IMR-90 (cell line): ENCODE data around the gene ZMIZ1. TPM values are rescaled to one million over a fixed set of nuclear protein-coding genes. Genes with fewer than 3 reads are reported as not detected.

Experiments used
- ATAC-seq: fragments of 200-7000 bp; cut with Tn5 transposase; 2 replicates; pipeline ENCODE4 v1.9.1; 2020; ENCODE audit warnings: low read depth, mild to moderate bottlenecking, moderate library complexity
- BruUV-seq: library from RNA; stranded (reverse); fragments of 400-500 nt; replicated peaks from 2 replicates; lab custom pipeline; 2021; lab: Mats Ljungman, UMichigan
- CTCF ChIA-PET: fragments of 300-600 bp; formaldehyde crosslinking; extraction: SDS; loops from one replicate; lab custom pipeline; 2021; ENCODE audit warnings: antibody characterized with exemption; lab: Yijun Ruan, JAX
- POLR2A ChIA-PET: fragments of 300-600 bp; sonication (Branson Sonifier 250); formaldehyde crosslinking; loops from one replicate; lab custom pipeline; 2022; ENCODE audit warnings: antibody characterized with exemption; ENCODE audit not compliant: unreplicated experiment; lab: Charles Lee
- DNase-seq: peaks from one replicate; pipeline ENCODE4 v3.0.0; 2013
- H2AFZ ChIP-seq: replicated peaks from 2 replicates; pipeline ENCODE3; 2013; ENCODE audit warnings: low read length, mild to moderate bottlenecking; ENCODE audit not compliant: poor library complexity
- H2AK5ac ChIP-seq: 2 replicates; pipeline ENCODE4 v1.6.1; 2013; ENCODE audit warnings: low read depth, low read length, inconsistent platforms
- H2AK9ac ChIP-seq: replicated peaks from 2 replicates; pipeline ENCODE3; 2013; ENCODE audit warnings: mild to moderate bottlenecking, low read depth, low read length, moderate library complexity; ENCODE audit not compliant: poor library complexity
- H2BK120ac ChIP-seq: 2 replicates; pipeline ENCODE4 v1.6.1; 2013; ENCODE audit warnings: low read depth, low read length, inconsistent platforms
- H2BK15ac ChIP-seq: 3 replicates; pipeline ENCODE4 v1.6.1; 2013; ENCODE audit warnings: low read depth, low read length, inconsistent platforms
- H2BK20ac ChIP-seq: 2 replicates; pipeline ENCODE4 v1.6.1; 2013; ENCODE audit warnings: low read depth, mild to moderate bottlenecking, inconsistent platforms, low read length, moderate library complexity
- H2BK5ac ChIP-seq: 2 replicates; pipeline ENCODE4 v1.6.1; 2013; ENCODE audit warnings: mild to moderate bottlenecking, low read depth, low read length, inconsistent platforms; ENCODE audit not compliant: poor library complexity, severe bottlenecking
- H3K14ac ChIP-seq: replicated peaks from 2 replicates; pipeline ENCODE4 v1.6.1; 2013; ENCODE audit warnings: low read depth, low read length, inconsistent platforms
- H3K18ac ChIP-seq: 2 replicates; pipeline ENCODE4 v1.6.1; 2013; ENCODE audit warnings: low read depth, low read length, control low read depth
- H3K23ac ChIP-seq: 2 replicates; pipeline ENCODE4 v1.6.1; 2013; ENCODE audit warnings: low read depth, low read length, inconsistent platforms
- H3K27ac ChIP-seq: 2 replicates; pipeline ENCODE4 v1.5.1; 2013; ENCODE audit warnings: mild to moderate bottlenecking, control low read depth, low read length; ENCODE audit not compliant: insufficient read depth
- H3K27me3 ChIP-seq: 2 replicates; pipeline ENCODE4 v1.6.1; 2013; ENCODE audit warnings: low read length; ENCODE audit not compliant: control insufficient read depth, insufficient read depth
- H3K36me3 ChIP-seq: 2 replicates; pipeline ENCODE4 v1.6.1; 2013; ENCODE audit warnings: low read length, mixed read lengths; ENCODE audit not compliant: control insufficient read depth, insufficient read depth
- H3K4ac ChIP-seq: 2 replicates; pipeline ENCODE4 v1.6.1; 2013; ENCODE audit warnings: low read depth, low read length, inconsistent platforms
- H3K4me1 ChIP-seq: 2 replicates; pipeline ENCODE4 v1.6.1; 2013; ENCODE audit warnings: low read length, mixed read lengths; ENCODE audit not compliant: control insufficient read depth, insufficient read depth
- H3K4me2 ChIP-seq: 2 replicates; pipeline ENCODE4 v1.6.1; 2013; ENCODE audit warnings: low read depth, mild to moderate bottlenecking, control low read depth, low read length, moderate library complexity
- H3K4me3 ChIP-seq: 2 replicates; pipeline ENCODE4 v1.5.1; 2013; ENCODE audit warnings: low read depth, mild to moderate bottlenecking, control low read depth, low read length, moderate library complexity; ENCODE audit not compliant: insufficient read depth
- H3K56ac ChIP-seq: 2 replicates; pipeline ENCODE4 v1.6.1; 2013; ENCODE audit warnings: low read length, inconsistent platforms; ENCODE audit not compliant: insufficient read depth; ENCODE audit errors: extremely low read depth
- H3K79me1 ChIP-seq, 2 experiments: 2 replicates each; pipeline ENCODE4 v1.6.1; 2013; ENCODE audit warnings: low read length in 2 of 2, inconsistent platforms in 1 of 2, low read depth in 1 of 2
- H3K9ac ChIP-seq: 2 replicates; pipeline ENCODE4 v1.6.1; 2013; ENCODE audit warnings: low read depth, low read length, control low read depth
- H3K9me1 ChIP-seq: 2 replicates; pipeline ENCODE4 v1.6.1; 2013; ENCODE audit warnings: low read length, inconsistent platforms; ENCODE audit not compliant: insufficient read depth
- H3K9me3 ChIP-seq: 2 replicates; pipeline ENCODE4 v1.6.1; 2013; ENCODE audit warnings: low read length; ENCODE audit not compliant: control insufficient read depth, insufficient read depth
- H4K20me1 ChIP-seq: 2 replicates; pipeline ENCODE4 v1.6.1; 2013; ENCODE audit warnings: low read length, inconsistent platforms; ENCODE audit not compliant: insufficient read depth
- H4K5ac ChIP-seq: 2 replicates; pipeline ENCODE4 v1.6.1; 2013; ENCODE audit warnings: mild to moderate bottlenecking, low read depth, low read length, control low read depth
- H4K8ac ChIP-seq, 2 experiments: 2 replicates each; pipeline ENCODE4 v1.6.1; 2013; ENCODE audit warnings: low read depth in 2 of 2, low read length in 2 of 2, control low read depth in 1 of 2, inconsistent platforms in 1 of 2
- H4K91ac ChIP-seq: 2 replicates; pipeline ENCODE4 v1.6.1; 2013; ENCODE audit warnings: low read depth, low read length, inconsistent platforms; ENCODE audit not compliant: insufficient read depth
- CEBPB ChIP-seq: IDR thresholded peaks from 2 replicates; pipeline ENCODE4 v1.6.1; 2012; ENCODE audit warnings: low read depth, low read length, improper control_type of control experiment
- CHD1 ChIP-seq: IDR thresholded peaks from 2 replicates; pipeline ENCODE4 v1.6.1; 2012; ENCODE audit warnings: low read depth, low read length, improper control_type of control experiment
- FOS ChIP-seq: fragments of 150-350 bp; IDR thresholded peaks from 2 replicates; pipeline ENCODE4 v1.6.1; 2016; ENCODE audit warnings: low read depth, low read length
- MAFK ChIP-seq: IDR thresholded peaks from 2 replicates; pipeline ENCODE4 v1.6.1; 2012; ENCODE audit warnings: low read depth, low read length, improper control_type of control experiment
- MAZ ChIP-seq: IDR thresholded peaks from 2 replicates; pipeline ENCODE4 v1.6.1; 2012; ENCODE audit warnings: low read depth, mild to moderate bottlenecking, low read length, improper control_type of control experiment, moderate library complexity, borderline replicate concordance
- NFE2L2 ChIP-seq: fragments of 150-350 bp; IDR thresholded peaks from 2 replicates; pipeline ENCODE4 v1.6.1; 2016; ENCODE audit warnings: low read depth, mild to moderate bottlenecking, low read length
- POLR2A ChIP-seq: IDR thresholded peaks from 2 replicates; pipeline ENCODE4 v1.6.1; 2012; ENCODE audit warnings: mild to moderate bottlenecking, low read depth, low read length
- RCOR1 ChIP-seq: IDR thresholded peaks from 2 replicates; pipeline ENCODE4 v1.6.1; 2012; ENCODE audit warnings: mild to moderate bottlenecking, low read length, improper control_type of control experiment; ENCODE audit not compliant: insufficient replicate concordance
- RFX5 ChIP-seq: IDR thresholded peaks from 2 replicates; pipeline ENCODE4 v1.8.0; 2012; ENCODE audit warnings: low read depth, mild to moderate bottlenecking, low read length, moderate library complexity
- WGBS, 2 experiments: methylation state at CpG; one replicate each; pipeline versions ENCODE4 v1.1.5 to v1.1.7; 2013; ENCODE audit warnings: missing lambda C conversion rate in 2 of 2; ENCODE audit not compliant: insufficient read length in 1 of 2; ENCODE audit errors: extremely low coverage in 2 of 2; 5-methylcytosine and 5-hydroxymethylcytosine counted together
- dilution Hi-C: fragments of 300-500 bp; cut with HindIII; formaldehyde crosslinking; loops from one replicate; pipeline ENCODE4 v1.14.3; 2018; ENCODE audit warnings: low sequenced_read_pairs; ENCODE audit not compliant: unreplicated experiment
- in situ Hi-C: fragments of 300-500 bp; cut with MboI; formaldehyde crosslinking; loops from 3 replicates; pipeline ENCODE4 v1.14.3; 2019; ENCODE audit warnings: low sequenced_read_pairs, inconsistent platforms, mixed read lengths
- intact Hi-C: fragments of 100-400 bp; cut with micrococcal nuclease; formaldehyde crosslinking; loops from 2 replicates; pipeline ENCODE4 v1.10.0; 2022
- polyA plus RNA-seq, 3 experiments: library from polyadenylated mRNA; depleted of rRNA; stranded (reverse); fragments of >200 nt; gene quantifications; 2 replicates each; pipeline ENCODE4 v1.2.3, GENCODE V29; 2012; ENCODE audit warnings: low replicate concordance in 1 of 3
- total RNA-seq: library from RNA; depleted of rRNA; stranded (reverse); fragments of >200 nt; gene quantifications from 2 replicates; pipeline ENCODE4 v1.2.3, GENCODE V29; 2012
- TF ChIP-seq, protein P1 (sequence below): conservative IDR thresholded peaks from 2 replicates; pipeline ENCODE4 v1.5.1; 2012; ENCODE audit warnings: mild to moderate bottlenecking, low read depth, low read length, improper control_type of control experiment
- TF ChIP-seq, protein P2 (sequence below): fragments of 150-350 bp; IDR thresholded peaks from 2 replicates; pipeline ENCODE4 v1.6.1; 2017; ENCODE audit warnings: mild to moderate bottlenecking, antibody characterized with exemption, low read length, low read depth

The ZMIZ1 gene
- total and polyA plus RNA-seq, 2 of the 4 experiments (the other 2 are of a cell fraction): 6.6 to 48.7 TPM

DNA sequence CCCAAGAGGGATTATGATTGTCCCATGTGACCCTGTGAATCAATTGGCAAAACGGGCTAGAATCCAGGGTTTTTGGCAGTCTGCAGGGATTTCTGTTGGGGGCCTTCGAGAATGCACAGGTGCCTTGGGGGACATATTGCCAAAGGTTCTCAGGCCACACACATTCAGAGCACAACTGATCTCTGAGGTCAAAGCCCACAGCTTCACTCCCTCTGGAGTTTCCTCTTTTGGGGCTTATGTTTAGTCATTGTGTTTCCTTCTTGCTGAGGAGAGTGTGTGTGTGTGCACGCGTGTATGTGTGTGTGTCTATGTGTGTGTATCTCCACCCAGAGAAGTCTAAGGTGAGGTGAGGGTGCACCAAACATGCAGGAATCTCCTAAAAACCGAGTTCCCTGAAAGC lies 287.3 kb downstream of the ZMIZ1 start:
- Histone ChIP-seq H3K4me3 (no peak overlapping the region), H3K36me3 (peaks cover 48% of the 10 kb centered on the region), H3K9ac (no peak overlapping the region), H3K9me3 (no peaks in the 10 kb centered on the region), H4K8ac (no peak overlapping the region), H3K4ac (no peak overlapping the region), H4K20me1 (peaks cover 33% of the 10 kb centered on the region), H2AFZ (no peak overlapping the region), H3K23ac (no peak overlapping the region), H2BK15ac (no peak overlapping the region), H2BK120ac (no peak overlapping the region), H4K5ac (no peak overlapping the region), H2AK5ac (no peak overlapping the region), H2BK20ac (no peak overlapping the region), H3K56ac (no peak overlapping the region), H3K27ac (no peak overlapping the region), H3K27me3 (no peaks in the 10 kb centered on the region), H3K18ac (no peak overlapping the region), H2BK5ac (no peak overlapping the region), H2AK9ac (no peak overlapping the region), H3K14ac (no peak overlapping the region), H3K9me1 (peaks cover 6% of the 10 kb centered on the region), H4K91ac (no peak overlapping the region), H3K4me1 (no peaks in the 10 kb centered on the region), H3K79me1 (peaks cover 13 to 41% of the 10 kb centered on the region in 2 experiments), H3K4me2 (no peak overlapping the region)
- no TSS peak for BruUV-seq
- dilution Hi-C loops: no loop called here
- DNase-seq (no peak), ATAC-seq (no peak)
- ChIA-PET POLR2A (no interaction called here), CTCF (no interaction called here)
- no peak for TF ChIP-seq CEBPB
- TF ChIP-seq CHD1: no peak
- no peak for TF ChIP-seq FOS
- TF ChIP-seq, protein P1, sequence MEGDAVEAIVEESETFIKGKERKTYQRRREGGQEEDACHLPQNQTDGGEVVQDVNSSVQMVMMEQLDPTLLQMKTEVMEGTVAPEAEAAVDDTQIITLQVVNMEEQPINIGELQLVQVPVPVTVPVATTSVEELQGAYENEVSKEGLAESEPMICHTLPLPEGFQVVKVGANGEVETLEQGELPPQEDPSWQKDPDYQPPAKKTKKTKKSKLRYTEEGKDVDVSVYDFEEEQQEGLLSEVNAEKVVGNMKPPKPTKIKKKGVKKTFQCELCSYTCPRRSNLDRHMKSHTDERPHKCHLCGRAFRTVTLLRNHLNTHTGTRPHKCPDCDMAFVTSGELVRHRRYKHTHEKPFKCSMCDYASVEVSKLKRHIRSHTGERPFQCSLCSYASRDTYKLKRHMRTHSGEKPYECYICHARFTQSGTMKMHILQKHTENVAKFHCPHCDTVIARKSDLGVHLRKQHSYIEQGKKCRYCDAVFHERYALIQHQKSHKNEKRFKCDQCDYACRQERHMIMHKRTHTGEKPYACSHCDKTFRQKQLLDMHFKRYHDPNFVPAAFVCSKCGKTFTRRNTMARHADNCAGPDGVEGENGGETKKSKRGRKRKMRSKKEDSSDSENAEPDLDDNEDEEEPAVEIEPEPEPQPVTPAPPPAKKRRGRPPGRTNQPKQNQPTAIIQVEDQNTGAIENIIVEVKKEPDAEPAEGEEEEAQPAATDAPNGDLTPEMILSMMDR: no peak
- no peak for TF ChIP-seq MAFK
- TF ChIP-seq MAZ: no peak
- no peak for TF ChIP-seq RFX5
- TF ChIP-seq, protein P2, sequence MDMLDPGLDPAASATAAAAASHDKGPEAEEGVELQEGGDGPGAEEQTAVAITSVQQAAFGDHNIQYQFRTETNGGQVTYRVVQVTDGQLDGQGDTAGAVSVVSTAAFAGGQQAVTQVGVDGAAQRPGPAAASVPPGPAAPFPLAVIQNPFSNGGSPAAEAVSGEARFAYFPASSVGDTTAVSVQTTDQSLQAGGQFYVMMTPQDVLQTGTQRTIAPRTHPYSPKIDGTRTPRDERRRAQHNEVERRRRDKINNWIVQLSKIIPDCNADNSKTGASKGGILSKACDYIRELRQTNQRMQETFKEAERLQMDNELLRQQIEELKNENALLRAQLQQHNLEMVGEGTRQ: no peak
- TF ChIP-seq RCOR1: no peak
- TF ChIP-seq POLR2A: no peak
- no peak for TF ChIP-seq NFE2L2
- WGBS, 2 experiments: 84% methylated on average over 2 of the region's 5 CpGs; no CpG with 5 or more reads in 1 of the 2 experiments
- in situ Hi-C loops: no loop called here
- intact Hi-C loops: no loop called here
